Measurements from ENCODE around the gene KLK6. TPM values are rescaled to one million over a fixed set of nuclear protein-coding genes. Genes with fewer than 3 reads are reported as not detected.
"Not testable (repeated sequence)": the region's sequence is repeated elsewhere in the genome, so short reads cannot be mapped to it uniquely, and the experiment has no call there.

Gene KLK6
- total RNA-seq, 1 experiment from 2014 or later: not detected

DNA sequence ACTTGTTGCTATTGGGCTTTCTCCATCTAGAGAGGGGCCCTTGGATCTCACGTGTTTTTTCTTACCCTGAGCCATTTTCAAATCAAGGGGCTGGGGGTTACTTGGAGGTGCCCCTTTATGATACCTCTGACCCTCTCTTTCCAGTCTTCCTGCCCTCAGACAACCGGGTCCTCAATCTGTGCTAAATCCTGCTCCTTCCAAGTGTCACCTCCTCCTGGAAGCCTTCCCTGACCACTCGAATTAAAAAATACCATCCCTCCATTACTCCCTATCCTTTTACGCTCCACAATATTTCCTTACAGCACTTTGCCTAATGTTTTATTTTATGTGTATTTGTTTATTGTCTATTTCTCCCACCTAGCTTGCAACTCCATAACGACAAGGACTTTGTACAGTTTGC lies 28.7 kb upstream of the KLK6 start:
- TF ChIP-seq, protein P1, sequence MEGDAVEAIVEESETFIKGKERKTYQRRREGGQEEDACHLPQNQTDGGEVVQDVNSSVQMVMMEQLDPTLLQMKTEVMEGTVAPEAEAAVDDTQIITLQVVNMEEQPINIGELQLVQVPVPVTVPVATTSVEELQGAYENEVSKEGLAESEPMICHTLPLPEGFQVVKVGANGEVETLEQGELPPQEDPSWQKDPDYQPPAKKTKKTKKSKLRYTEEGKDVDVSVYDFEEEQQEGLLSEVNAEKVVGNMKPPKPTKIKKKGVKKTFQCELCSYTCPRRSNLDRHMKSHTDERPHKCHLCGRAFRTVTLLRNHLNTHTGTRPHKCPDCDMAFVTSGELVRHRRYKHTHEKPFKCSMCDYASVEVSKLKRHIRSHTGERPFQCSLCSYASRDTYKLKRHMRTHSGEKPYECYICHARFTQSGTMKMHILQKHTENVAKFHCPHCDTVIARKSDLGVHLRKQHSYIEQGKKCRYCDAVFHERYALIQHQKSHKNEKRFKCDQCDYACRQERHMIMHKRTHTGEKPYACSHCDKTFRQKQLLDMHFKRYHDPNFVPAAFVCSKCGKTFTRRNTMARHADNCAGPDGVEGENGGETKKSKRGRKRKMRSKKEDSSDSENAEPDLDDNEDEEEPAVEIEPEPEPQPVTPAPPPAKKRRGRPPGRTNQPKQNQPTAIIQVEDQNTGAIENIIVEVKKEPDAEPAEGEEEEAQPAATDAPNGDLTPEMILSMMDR (conservative IDR thresholded peaks at IDR 0.05; ENCODE audit: low read depth, low read length): no peak
- no peak for TF ChIP-seq EZH2 (IDR thresholded peaks at IDR 0.05; ENCODE audit: borderline replicate concordance, low read depth, low read length, poor library complexity, severe bottlenecking)
- no peak for DNase-seq (ENCODE audit: low spot score)
- no TSS peak for BruUV-seq (replicated peaks)

DNA sequence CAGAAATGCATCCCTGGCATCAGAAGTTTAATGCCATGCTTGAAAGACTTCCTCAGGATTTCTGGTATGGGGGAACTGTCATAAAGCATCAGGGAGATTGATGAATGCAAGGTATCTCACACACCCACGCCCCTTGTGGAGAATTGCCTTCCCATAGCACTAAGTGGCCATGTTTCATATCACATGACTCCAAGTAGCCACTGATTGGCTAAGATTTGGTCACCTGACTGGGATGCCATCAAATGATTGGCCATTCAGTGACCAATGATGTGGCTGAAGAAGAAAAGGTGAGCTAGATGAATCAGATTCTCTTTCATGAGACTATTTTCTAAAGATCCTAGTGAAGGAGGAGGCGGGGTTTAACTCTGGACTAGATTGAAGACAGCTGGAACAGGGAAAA lies 24.7 kb upstream of the KLK6 start:
- intact Hi-C loops (cut with micrococcal nuclease; ENCODE audit: unreplicated experiment): no loop called here
- Histone ChIP-seq H3K4me1 (ENCODE audit: insufficient read depth, low read length, poor library complexity, severe bottlenecking) (no peaks in the 10 kb centered on the region), H3K9me3 (ENCODE audit: low read depth, low read length, poor library complexity, severe bottlenecking) (no peaks in the 10 kb centered on the region), H3K27ac (ENCODE audit: low read depth, low read length, poor library complexity, severe bottlenecking) (no peak overlapping the region), H3K4me3 (ENCODE audit: low read depth, low read length, poor library complexity, severe bottlenecking) (no peak overlapping the region), H3K36me3 (ENCODE audit: insufficient read depth, low read length, poor library complexity, severe bottlenecking) (no peaks in the 10 kb centered on the region), H3K27me3 (replicated peaks; ENCODE audit: insufficient read depth, low read depth, low read length, poor library complexity) (peaks cover 14% of the 10 kb centered on the region)
- ChIA-PET CTCF (no interaction called here), POLR2A (ENCODE audit: low non-redundant PET) (no interaction called here)
- no peak for TF ChIP-seq EZH2 (IDR thresholded peaks at IDR 0.05; ENCODE audit: borderline replicate concordance, low read depth, low read length, poor library complexity, severe bottlenecking)
- TF ChIP-seq, protein P1 (conservative IDR thresholded peaks at IDR 0.05; ENCODE audit: low read depth, low read length): no peak
- no TSS peak for BruUV-seq (replicated peaks)
- DNase-seq (ENCODE audit: low spot score): peak; percentile 21

More for the DNA sequence above, 28.7 kb upstream of the KLK6 start:
- intact Hi-C loops (cut with micrococcal nuclease; ENCODE audit: unreplicated experiment): no loop called here
- ChIA-PET CTCF (no interaction called here), POLR2A (ENCODE audit: low non-redundant PET) (no interaction called here)
- no peaks in the 10 kb centered on the region for H3K9me3 ChIP-seq (ENCODE audit: low read depth, low read length, poor library complexity, severe bottlenecking)
- no peak overlapping the region for H3K4me3 ChIP-seq (ENCODE audit: low read depth, low read length, poor library complexity, severe bottlenecking)
- H3K4me1 ChIP-seq (ENCODE audit: insufficient read depth, low read length, poor library complexity, severe bottlenecking): no peaks in the 10 kb centered on the region
- peaks cover 10% of the 10 kb centered on the region for H3K27me3 ChIP-seq (replicated peaks; ENCODE audit: insufficient read depth, low read depth, low read length, poor library complexity)
- H3K36me3 ChIP-seq (ENCODE audit: insufficient read depth, low read length, poor library complexity, severe bottlenecking): no peaks in the 10 kb centered on the region
- H3K27ac ChIP-seq (ENCODE audit: low read depth, low read length, poor library complexity, severe bottlenecking): no peak overlapping the region

DNA sequence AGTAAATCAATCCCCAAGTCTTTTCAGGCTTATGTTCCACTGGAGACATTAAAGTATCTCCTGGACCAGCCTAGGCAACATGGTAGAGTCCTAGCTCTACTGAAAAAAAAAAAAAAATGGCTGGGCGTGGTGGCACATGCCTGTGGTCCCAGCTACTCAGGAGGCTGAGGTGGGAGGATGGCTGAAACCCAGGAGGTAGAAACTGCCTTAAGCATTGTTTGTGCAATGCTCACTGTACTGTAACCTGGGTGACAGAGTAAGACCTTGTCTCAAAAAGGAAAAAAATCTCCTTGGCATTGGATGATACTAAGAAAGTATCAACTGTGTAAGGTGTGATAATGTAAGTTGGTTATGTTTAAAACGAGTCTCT lies 23.3 kb upstream of the KLK6 start:
- TF ChIP-seq, protein P1 (conservative IDR thresholded peaks at IDR 0.05; ENCODE audit: low read depth, low read length): no peak
- TF ChIP-seq EZH2 (IDR thresholded peaks at IDR 0.05; ENCODE audit: borderline replicate concordance, low read depth, low read length, poor library complexity, severe bottlenecking): no peak
- no peak overlapping the region for H3K4me3 ChIP-seq (ENCODE audit: low read depth, low read length, poor library complexity, severe bottlenecking)
- H3K27ac ChIP-seq (ENCODE audit: low read depth, low read length, poor library complexity, severe bottlenecking): no peak overlapping the region
- ChIA-PET POLR2A (ENCODE audit: low non-redundant PET) (no interaction called here), CTCF (no interaction called here)
- BruUV-seq (replicated peaks): no TSS peak
- peaks cover 28% of the 10 kb centered on the region for H3K27me3 ChIP-seq (replicated peaks; ENCODE audit: insufficient read depth, low read depth, low read length, poor library complexity)
- intact Hi-C loops (cut with micrococcal nuclease; ENCODE audit: unreplicated experiment): no loop called here
- no peaks in the 10 kb centered on the region for H3K36me3 ChIP-seq (ENCODE audit: insufficient read depth, low read length, poor library complexity, severe bottlenecking)
- no peak for DNase-seq (ENCODE audit: low spot score)
- H3K4me1 ChIP-seq (ENCODE audit: insufficient read depth, low read length, poor library complexity, severe bottlenecking): no peaks in the 10 kb centered on the region
- no peaks in the 10 kb centered on the region for H3K9me3 ChIP-seq (ENCODE audit: low read depth, low read length, poor library complexity, severe bottlenecking)

DNA sequence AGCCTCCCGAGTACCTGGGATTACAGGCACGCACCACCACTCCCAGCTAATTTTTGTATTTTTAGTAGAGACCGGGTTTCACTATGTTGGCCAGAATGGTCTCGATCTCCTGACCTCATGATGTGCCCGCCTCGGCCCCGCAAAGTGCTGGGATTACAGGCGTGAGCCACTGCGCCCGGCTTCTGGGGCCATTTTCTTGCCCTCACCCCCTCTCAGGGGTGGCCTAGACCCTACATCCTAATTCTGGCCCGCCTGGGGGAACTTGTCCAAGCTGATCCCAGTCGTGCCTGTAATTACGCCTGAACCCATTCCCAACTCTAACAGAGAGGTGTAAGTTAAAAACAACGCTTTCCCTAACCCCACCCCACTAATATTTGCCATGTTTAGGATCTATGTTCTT lies 15.0 kb upstream of the KLK6 start:
- H3K27me3 ChIP-seq (replicated peaks; ENCODE audit: insufficient read depth, low read depth, low read length, poor library complexity): peaks cover 73% of the 10 kb centered on the region
- H3K4me3 ChIP-seq (ENCODE audit: low read depth, low read length, poor library complexity, severe bottlenecking); DNase-seq (ENCODE audit: low spot score); CTCF ChIA-PET; H3K27ac ChIP-seq (ENCODE audit: low read depth, low read length, poor library complexity, severe bottlenecking); intact Hi-C loops (cut with micrococcal nuclease; ENCODE audit: unreplicated experiment); H3K36me3 ChIP-seq (ENCODE audit: insufficient read depth, low read length, poor library complexity, severe bottlenecking); H3K9me3 ChIP-seq (ENCODE audit: low read depth, low read length, poor library complexity, severe bottlenecking); POLR2A ChIA-PET (ENCODE audit: low non-redundant PET); H3K4me1 ChIP-seq (ENCODE audit: insufficient read depth, low read length, poor library complexity, severe bottlenecking); BruUV-seq (replicated peaks): not testable (repeated sequence)
